Measurements from ENCODE around the gene ZBTB49.
A peak's percentile ranks its signal among the peaks of the same experiment; 100 is the strongest.

ZBTB49 gene

DNA sequence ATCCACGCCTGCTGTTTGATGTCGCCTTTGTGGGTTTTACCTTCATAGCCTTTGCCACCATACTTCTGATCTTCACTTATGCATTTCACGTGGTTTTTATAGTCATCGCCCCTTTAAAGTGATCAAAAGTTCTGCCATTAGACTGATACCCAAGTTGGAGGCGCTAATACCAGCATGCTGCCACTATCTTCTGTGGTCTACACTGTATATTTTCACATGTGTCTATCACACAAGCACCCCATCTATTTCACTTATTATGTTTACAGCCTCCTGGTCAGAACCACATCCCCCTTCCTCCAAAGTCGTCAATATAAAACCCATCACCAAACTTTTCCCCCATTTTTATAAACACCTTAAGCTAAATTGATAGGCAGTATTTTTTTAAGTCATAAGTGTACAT lies 8.3 kb upstream of the ZBTB49 start:
- DNase-seq (ENCODE audit: low spot score), result no peak

- DNase-seq (ENCODE audit: low spot score), result no peak
Measured at GRCh38 chr4:4284827-4285618, 5.0 kb upstream of the ZBTB49 start.

DNA sequence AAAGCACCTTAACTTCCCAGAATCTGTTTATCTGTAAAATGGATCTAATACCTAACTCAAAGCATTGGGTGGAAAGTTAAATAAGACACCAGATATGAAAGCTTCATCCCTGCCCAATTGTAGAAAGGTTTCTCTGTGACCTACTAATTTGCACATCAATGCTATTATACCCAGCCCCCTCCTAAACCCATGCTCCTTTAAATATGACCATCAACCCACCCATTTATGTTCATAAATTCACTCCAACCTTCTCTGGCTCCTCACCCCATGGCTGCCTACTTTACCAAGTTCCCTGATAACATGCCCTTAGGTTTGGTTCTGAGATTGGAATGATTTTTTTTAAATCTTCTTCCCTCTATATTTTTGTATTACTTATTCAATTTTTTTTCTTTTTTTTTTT lies 2.0 kb upstream of the ZBTB49 start:
- DNase-seq (ENCODE audit: low spot score), result no peak

DNA sequence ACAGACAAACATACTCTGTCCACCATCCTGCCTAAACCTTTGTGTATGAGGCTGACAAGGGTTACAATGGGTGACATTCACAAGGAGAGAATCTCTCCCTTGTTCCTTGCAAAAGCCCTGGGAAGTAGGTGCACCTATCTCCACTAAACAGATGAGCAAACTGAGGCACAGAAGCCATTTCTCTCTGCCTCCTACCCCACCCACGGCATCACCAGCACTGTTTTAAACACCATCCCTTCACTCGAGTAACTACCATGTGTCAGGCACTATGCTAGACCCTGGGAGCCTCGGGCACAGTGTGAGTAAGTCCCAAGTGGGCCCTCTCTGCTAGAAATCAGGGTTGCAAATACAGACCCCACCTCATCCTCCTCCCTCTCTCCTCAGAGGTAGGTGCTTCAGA lies 996 bp upstream of the ZBTB49 start:
- no peak for DNase-seq (ENCODE audit: low spot score)

DNA sequence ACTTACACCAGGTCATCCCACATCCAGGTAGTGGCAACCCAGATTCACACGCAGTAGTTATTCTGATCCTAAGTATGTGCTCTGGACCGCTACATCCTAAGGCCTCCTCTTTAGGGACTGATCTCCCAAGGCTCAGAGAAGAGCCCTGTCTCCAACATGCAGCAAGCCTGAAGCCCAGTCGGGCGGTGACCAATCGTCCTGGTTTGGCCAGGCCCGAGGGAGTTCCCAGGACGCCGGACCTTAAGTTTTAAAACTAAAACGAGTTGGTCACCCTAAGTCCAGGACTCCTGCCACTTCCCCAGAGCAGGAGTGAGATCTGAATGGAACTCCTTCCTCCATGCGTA lies 482 bp upstream of the ZBTB49 start:
- DNase-seq (ENCODE audit: low spot score), result no peak

GRCh38 chr4:4293279-4293678 lies 3.2 kb downstream of the ZBTB49 start:
- no peak for DNase-seq (ENCODE audit: low spot score)

GRCh38 chr4:4296283-4296846 lies 6.3 kb downstream of the ZBTB49 start:
- DNase-seq (ENCODE audit: low spot score), result no peak

DNA sequence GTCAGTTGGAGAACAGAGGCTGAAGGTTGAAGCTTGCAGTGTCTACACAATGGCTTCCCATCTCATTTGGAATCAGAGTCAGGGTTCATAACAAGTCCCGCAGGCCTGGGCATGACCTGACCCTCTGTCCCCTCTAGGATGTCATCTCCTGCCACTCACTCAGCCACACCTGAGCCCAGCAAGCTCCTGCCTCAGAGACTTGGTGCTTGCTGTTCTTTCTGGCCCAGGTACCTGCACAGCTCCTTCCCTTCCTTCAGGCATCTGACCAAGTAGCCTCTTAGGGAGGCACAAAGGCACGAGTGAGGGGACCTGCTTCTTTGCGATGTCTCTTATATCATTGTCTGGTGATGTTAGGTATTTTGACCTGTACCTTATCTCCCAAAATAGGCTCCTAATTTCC lies 9.0 kb downstream of the ZBTB49 start:
- no peak for DNase-seq (ENCODE audit: low spot score)

GRCh38 chr4:4302001-4302400 lies 11.9 kb downstream of the ZBTB49 start:
- DNase-seq (ENCODE audit: low spot score), result no peak

GRCh38 chr4:4302416-4302815 lies 12.4 kb downstream of the ZBTB49 start:
- DNase-seq (ENCODE audit: low spot score), result no peak

DNA sequence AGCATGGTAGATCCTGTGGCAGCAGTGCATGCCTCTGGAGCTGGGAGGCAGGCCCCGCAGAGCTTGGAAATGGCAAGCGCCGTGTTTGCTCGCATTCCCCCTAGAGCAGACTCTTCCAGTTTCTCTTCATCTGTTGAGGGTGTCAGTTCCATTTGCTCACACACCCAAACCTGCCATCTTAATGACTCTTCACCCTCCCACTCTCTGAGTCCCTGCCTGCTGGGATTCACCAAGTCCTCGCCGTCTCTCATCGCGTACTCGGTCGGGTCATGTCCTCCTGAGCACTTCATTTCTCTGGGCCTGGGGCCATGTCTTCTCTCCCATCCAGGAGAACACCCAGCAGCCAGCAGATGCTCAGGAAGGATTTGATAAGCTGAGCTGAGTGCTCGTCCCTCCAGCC lies 16.9 kb downstream of the ZBTB49 start:
- no peak for DNase-seq (ENCODE audit: low spot score)

DNA sequence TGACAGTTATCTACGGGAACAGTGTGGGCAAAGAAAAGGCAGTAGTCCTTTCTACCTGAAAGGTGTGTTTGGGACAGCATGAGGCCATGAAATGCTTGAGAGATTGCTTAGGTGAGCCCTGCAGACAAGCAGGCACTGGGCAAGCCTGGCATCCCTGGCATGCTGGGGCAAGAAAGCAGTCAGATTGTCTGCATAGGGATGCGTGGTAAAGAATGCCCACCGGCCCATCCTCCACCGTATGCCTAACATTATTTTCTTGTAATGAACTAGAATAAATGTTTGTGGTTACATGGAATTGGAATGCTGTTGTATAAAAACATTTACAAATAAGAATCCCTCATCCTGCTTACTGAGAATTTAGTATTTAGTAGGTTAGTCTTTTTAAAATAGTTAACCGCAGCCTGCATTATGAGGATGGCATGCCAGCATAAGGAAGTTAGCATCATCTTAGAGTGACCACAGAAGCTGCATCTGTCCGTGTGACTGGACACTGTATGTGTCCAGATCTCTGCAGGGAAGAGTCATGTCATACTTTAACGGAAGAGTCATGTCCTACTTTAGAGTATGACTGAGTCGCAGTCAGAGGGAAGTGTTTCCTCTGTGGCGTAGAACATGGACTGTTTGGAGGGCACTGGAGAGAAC lies 18.9 kb downstream of the ZBTB49 start:
- no peak for DNase-seq (ENCODE audit: low spot score)

GRCh38 chr4:4311193-4311592 lies 21.1 kb downstream of the ZBTB49 start:
- DNase-seq (ENCODE audit: low spot score), result no peak

DNA sequence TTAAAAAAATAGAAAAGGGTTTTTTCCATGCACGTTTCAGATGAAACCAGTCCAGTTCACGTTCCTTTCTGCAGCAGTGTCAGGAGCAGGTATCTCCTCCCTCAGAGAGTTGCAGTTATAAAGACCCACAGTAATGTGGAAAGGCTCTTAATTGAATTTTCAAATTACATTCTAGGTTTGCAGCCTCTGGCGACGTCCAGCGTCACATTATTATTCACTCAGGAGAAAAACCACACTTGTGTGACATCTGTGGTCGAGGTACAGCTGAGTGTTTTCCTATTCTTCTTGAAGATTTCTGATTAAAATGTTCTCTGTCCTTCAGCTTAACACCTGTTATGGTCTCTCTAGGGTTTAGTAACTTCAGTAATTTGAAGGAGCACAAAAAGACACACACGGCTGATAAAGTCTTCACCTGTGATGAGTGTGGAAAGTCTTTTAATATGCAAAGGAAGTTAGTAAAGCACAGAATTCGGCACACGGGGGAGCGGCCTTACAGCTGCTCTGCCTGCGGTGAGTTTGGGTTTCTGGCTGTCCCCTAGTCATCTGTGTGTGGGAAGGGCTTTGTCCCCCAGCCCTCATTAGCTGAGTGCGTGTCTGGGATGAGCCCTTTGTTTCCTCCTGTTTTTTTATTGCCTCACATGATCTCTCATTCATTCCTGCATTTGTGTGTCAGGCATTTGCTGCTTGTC lies 25.6 kb downstream of the ZBTB49 start:
- no peak for DNase-seq (ENCODE audit: low spot score)

DNA sequence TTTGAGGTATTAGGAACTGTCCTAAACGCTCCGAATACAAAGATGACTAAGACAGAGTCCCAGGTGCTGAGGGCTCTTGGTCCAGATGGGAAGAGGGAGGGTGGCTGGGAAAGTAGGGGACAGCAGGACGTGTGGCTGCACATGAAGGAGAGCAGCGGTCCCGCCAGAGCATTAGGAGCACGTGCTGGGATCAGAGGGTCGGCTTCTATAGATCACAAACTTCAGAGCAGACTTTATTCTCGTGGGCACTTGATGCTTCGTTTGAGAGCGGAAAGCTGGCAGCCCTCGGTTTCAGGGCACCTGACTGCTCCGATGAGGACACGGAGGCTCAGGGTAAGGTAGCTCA lies 26.1 kb downstream of the ZBTB49 start:
- DNase-seq (ENCODE audit: low spot score), result no peak

DNA sequence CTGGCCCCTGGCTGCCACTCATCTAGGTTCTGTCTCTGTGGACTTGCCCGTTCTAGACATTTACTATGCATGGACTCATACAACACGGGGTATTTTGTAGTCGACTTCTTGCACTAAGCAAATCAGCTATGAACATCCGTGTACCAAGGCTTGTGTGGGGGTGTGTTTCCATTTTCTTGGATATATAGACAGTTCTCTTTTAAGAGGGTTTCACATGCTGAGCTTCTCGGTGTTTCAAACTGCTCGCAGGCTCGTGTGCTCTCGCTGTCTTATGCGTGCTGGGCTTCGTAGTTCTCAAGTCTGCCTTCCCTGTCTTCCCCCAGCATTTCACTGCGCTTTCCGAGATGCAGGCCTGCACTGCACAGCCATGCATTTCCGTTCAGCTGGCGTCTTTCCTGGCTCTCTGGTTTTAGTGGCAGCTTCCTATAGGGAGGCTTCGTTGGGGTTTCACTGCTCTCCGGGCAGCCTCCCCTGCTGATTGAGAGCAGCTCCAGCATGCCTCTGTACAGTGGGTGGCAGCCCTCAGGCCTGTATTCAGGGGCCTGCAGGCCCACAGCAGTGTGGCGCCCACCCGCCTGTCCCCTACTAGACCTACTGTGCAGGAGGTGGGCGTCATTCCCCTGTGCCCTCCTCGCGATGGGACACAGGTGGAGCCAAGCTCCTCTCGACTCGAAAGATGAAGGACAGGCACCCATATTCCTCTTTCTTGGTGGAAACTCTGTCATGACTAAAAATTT lies 27.6 kb downstream of the ZBTB49 start:
- DNase-seq (ENCODE audit: low spot score), result peak; percentile 39

DNA sequence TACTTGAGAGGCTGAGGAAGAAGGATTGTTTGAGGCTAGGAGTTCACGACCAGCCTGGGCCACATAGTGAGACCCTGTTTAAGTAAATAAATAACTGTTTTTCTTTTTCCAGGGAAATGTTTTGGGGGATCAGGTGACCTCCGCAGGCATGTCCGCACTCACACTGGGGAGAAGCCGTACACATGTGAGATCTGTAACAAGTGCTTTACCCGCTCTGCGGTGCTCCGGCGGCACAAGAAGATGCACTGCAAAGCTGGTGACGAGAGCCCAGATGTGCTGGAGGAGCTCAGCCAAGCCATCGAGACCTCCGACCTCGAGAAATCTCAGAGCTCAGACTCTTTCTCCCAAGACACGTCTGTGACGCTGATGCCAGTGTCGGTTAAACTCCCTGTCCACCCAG lies 30.5 kb downstream of the ZBTB49 start:
- no peak for DNase-seq (ENCODE audit: low spot score)

DNA sequence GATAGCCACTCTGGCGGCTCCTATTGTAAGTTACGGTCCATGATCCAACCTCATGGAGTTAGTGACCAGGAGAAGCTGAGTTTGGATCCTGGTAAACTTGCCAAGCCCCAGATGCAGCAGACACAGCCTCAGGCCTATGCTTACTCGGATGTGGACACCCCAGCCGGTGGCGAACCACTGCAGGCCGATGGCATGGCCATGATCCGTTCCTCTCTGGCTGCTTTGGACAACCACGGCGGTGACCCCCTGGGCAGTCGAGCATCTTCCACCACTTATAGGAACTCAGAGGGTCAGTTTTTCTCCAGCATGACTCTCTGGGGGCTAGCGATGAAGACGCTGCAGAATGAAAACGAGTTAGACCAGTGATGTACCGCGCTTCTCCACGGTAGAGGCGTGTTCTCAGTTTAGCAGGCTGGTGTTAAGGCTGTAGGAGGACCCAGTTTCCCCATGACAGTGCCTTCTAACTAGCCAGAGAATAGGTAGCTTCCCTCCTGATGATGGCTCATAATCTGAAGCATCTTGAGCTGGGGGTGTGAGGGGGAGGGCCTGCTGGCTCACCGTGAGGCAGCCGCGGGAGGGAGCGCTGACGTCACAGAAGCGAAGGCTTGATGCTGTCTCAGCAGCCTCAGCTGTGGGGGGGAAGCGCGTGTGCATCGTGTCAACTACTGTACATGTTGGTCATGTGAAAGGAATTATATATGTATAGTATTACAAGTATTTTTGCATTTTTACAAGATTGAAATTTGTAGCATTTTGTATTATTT lies 31.1 kb downstream of the ZBTB49 start:
- peak; percentile 77 for DNase-seq (ENCODE audit: low spot score)

- no peak for DNase-seq (ENCODE audit: low spot score)
Measured at GRCh38 chr4:4321951-4322688, 32.1 kb downstream of the ZBTB49 start.

DNA sequence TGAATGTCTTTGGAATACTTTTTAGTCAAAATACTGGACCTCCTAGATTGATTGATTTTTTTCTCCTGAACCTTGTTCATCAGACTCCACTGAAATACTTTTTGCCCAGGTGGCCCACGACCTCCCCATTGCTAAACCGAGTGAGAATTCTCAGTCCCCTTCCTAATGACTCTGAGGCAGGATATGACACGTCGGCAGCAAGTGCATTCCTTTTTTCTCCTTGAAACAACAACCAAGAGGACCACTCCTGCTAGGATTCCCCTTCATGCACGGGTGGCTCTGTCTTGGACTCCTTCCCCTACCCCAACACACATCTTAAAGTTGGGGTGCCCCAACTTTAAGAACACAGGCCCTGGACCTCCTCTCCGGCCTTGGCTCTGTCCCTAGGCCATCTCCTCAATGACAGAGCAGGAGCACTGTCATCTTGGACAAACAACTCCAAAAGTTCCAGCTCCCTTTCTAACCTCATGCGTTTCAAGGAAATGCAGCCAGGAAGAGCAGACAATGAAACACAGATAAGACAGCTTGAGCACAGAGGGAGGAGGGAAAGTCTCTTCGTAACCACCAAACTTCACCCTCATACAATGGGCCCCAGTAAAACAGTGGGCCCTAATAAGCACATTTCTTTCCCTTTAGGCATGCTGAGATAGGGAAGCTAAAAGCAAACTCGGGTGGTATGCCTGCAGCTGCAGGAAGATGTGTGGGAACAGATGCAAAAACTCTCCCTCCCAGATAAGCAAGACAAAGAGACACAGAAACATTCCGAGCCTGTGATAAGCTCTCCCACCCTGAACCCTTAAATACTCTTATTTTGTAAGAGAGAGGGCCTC lies 33.9 kb downstream of the ZBTB49 start:
- no peak for DNase-seq (ENCODE audit: low spot score)

Data from putamen (tissue), 1 donor.